CD1c-positive myeloid dendritic cell (primary cell): ENCODE results near the gene P2RY12.

Experiments used
- DNase-seq: peaks from one replicate; pipeline ENCODE4 v3.0.0-alpha.2; 2016; ENCODE audit errors: extremely low spot score

P2RY12 gene

DNA sequence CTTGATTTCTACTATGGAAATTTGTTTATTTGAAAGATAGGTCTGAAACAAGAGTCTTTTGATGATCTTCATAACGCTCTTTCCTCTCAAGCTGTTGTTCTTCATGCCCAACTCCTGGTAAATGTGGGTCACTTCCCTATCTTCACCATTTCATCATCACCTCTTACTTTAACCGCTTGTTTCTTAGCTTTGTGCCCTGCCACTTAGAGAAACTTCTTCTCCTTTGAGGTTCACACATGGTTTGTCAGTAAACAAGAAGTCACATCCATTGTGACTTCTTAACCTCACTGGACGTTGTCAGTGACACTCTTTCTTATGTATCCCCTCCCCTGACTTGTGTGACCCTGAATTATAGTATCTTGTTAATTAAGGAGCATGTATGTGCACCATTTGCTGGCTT is 38.3 kb downstream of the P2RY12 start:
- DNase-seq, result peak; percentile 82

DNA sequence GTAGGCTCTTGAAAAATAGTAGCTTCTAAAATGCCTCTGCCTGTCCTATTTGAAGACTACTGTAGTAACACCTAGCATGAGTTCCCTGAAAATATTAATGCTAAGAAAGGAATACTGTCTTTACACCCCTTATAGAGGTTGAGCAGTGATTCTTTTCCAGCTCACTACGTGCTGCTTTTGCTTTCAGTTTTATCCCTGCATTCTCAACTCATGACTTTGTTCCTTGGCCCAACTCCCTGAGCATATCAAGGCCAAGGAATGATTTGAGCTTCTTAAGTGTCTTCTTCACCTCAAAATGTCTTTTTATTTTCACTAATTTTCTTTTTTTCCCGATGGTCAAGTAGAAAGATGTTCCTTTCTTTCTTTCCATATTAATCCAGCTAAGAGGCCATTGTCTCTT is 38.7 kb downstream of the P2RY12 start:
- no peak for DNase-seq

GRCh38 chr3:151331696-151332095 is 52.9 kb downstream of the P2RY12 start:
- peak; percentile 49 for DNase-seq

- peak; percentile 85 for DNase-seq
These were observed 53.7 kb downstream of the P2RY12 start for GRCh38 chr3:151330899-151331298.

DNA sequence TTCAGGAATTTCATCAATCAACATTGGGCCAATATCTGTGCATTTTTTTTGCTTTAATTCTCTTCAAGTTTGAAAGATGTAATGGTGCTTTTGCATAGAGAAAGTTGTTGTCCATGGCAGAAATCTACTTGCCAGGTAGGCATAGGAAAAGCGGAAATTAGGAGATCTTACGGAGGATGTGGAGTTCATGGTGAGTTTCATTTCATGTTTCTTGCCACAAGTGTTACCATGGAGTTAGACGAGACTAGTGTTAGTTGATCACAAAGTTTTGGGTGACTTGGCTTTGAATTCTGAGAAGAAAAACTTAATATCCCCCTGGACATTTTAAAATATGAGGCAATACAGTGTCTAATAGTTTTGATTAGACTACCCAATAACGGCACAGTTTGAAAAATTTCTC is 54.2 kb downstream of the P2RY12 start:
- DNase-seq, result peak; percentile 77

DNA sequence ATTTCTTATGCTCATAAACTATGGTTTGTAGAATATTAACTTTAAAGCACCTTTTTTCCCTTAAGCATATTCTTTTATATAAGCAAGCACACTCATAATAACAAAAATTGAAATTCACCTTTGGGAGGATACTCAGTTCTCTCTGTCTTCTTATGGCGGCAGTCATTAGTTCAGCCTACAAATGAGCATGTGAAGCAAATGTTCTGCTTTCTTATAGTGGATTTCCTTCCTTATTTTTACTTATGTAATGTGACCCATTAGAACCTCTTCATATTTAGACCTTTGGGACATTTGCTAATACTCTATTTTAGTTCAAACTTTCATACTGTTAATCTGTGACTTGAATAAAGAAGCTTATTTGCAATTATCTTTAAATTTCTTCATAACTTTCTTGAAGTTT is 55.2 kb downstream of the P2RY12 start, which contains the start of gene P2RY13:
P2RY13 (minus strand) TSS at position 187 of the 400 bp plus-strand sequence; CDS start at position 166, 21 bp downstream.
- DNase-seq, result peak; percentile 71

GRCh38 chr3:151328298-151328995 is 56.1 kb downstream of the P2RY12 start:
- peak; percentile 47 for DNase-seq

DNA sequence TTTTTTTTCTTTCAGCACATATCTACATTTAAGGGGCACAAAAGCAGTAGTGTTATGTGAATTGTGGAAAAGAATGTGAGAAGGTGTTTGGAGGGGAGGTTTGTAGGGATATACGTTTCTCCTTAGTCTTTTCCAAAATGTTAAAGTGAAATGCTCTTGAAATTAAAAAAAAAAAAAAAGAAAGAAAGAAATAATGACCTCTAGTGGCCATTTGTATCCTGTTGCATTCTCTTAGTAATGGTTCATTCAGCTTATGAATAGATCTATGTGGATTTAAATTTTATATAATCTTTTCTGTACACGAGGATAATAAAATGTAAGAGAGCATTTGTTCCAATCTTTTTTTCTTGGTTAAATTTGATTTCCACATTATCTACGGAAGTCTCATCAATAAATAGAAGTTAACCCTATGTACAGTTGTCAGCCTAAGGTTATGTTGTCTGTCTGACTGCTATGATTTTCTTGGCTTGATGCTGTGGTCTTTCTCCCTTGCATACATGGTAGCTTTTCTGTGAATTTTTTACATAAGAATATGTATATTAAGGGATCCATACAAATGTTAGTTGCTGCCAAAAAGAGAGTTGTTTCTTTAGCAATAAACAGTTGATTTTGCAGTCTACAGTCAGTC is 56.9 kb downstream of the P2RY12 start:
- peak; percentile 31 for DNase-seq

GRCh38 chr3:151322511-151322910 is 62.0 kb downstream of the P2RY12 start:
- DNase-seq, result peak; percentile 68

DNA sequence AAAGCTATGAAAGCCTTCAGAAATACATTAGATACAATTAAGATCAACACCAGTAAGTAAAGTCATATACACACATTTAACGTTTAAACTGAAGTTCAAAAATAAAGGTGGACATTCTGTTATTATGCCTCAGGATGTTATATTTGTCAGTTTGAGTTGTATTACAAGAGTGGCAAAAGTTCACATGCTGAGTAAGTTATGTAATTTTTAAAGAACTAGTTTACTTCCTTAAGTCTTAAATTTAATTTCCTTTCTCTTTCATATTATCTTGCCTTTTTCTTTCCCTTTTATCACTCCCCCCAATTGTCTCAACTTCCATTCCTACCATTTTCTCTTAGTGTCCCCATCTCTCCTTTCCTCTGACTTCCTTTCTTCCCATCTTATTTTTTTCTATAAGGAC is 63.0 kb downstream of the P2RY12 start:
- DNase-seq, result peak; percentile 21

DNA sequence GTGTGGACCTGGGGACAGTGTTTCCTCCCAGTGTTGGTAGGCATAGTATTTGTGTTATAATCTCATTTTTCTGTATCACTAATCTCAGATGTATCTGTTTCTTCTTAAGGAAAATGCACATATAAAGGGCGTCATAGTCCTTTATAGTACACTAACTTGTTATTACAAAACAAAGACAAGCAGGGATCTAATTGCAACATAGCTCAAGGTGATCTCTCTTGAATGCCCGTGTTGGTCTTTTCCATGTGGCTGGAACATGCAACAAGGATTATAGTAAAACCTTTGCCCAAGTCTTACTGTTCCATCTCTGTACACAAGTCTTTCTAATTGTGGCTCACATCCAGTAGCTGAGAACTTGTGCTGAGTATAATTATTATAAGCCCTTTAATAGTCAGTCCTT is 64.4 kb downstream of the P2RY12 start:
- DNase-seq, result no peak

DNA sequence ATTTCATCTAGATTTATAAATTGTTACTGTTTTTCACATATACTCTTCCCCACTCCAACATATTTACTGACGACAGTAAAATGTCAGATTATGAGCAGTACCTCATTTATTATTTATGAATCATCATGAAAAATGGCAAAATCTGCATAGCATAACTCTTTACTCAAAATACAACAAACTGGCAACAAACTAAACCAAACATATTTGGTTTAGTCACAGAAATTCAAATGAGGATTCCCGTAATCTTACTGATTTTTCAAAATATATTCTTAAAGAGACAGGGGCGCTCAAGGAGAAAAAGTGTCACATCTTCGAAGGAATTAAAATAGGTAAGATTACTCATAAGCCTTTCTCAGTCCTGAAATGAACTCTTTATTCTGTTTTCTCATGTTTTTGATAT is 64.9 kb downstream of the P2RY12 start:
- no peak for DNase-seq

DNA sequence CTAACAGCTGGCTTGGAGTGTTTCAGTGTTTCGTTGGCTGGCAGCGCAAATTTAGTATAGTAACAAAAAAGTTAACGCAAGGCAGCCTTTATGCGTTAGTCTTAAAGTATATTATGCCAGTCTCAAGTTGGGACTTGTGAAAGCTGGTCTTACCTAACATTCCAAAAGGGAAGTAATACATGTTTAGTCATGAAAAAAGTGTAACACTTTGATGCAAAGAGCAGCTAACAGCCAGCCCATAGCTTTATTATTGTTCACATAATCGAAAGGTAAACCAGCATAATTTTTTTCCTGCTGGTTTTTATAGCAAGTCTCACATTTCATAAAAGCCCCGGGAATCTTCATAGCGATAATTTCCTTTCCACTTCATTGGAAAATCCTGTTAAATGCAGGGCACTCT is 65.6 kb downstream of the P2RY12 start:
- peak; percentile 67 for DNase-seq

- DNase-seq, result no peak
These were observed 66.2 kb downstream of the P2RY12 start for GRCh38 chr3:151318313-151318712.

- no peak for DNase-seq
These were observed 68.1 kb downstream of the P2RY12 start, which contains the start of gene GPR87 for GRCh38 chr3:151316267-151316991. Gene GPR87, minus strand, starts transcription at chr3:151316820. Its CDS starts 16,720 bp downstream, at chr3:151300100.

GRCh38 chr3:151315846-151316245 is 68.7 kb downstream of the P2RY12 start:
- no peak for DNase-seq

DNA sequence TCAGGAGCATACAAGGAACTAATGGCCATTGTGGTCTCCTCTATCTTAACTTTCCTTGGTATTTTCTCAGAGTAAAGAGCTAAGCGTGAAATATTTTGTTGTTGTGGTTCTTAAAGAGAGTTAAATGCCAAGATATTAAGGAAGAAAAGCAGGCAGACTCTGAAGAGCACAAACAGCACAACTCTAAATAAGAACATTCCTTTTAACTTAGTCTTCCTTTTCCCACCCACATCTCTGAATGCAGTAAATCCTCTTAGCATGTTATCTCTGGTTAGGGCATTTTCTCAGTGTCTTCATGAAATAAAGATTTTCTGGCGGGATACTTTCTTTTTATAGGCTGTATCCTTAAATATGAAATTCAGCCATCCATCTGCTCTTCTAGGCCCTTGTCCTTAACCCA is 69.4 kb downstream of the P2RY12 start:
- no peak for DNase-seq

DNA sequence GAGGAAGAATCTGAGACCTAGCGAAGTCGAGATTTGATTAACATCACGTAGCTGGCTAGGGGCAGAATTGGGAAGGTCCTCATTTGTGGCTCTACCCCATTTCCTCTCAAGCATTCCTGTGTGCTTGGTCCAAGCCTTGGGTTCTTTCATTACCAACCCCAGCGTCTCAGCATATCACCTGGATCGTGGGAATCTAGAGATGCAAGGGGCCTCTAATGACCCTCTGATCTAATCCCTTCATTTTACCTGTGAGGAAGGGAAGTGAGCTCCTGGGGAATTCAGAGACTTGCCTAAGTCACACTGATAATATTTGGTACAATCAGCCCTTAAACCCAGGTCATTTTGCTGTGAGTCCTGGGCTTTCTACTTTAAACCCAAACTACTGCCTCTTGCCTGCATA is 70.0 kb downstream of the P2RY12 start:
- DNase-seq, result no peak

GRCh38 chr3:151314137-151314536 is 70.4 kb downstream of the P2RY12 start:
- DNase-seq, result no peak

GRCh38 chr3:151312972-151313371 is 71.6 kb downstream of the P2RY12 start:
- DNase-seq, result no peak

- no peak for DNase-seq
These were observed 75.0 kb downstream of the P2RY12 start for GRCh38 chr3:151309566-151309965.

DNA sequence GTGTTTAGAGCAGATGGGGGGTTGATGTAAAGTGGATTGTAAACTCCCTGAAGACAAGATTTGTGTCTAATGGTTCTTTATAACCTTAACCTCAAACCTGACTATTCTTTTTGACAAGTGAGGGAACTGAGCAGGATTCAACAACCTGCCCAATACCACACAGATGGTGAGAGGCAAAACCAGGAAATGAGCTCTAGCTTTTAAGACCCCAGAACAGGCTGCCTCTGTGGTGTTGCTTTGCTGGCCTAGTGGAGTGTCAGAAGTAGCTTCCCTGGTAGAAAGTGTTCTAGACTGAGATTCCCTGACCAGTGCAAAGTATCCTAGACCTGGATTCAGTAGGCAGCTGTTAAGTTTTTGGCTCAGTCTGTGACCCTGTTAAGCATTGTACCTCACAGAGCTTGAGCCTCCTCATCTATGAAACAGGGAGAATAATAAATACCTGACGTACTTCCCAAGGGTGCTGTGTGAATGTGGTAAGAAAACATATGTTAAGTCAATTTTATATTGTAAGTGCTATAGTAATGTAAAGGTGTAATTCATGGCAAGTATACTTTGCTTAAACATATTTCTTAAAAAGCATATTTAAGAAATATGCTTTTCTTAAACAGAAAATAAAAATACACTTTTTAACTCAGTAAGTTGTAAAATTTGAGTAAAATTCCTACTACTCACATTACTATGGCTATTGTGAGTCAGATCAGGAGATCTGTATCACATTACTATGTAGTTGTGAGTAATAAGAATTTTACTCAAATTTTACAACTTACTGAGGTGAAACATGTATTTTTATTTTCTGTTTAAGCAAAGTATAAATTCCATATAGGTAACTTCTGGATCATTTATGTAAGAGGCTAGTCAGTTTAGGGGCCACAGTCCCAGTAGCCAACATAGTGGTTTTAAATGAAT is 76.7 kb downstream of the P2RY12 start:
- no peak for DNase-seq
